Lower lobe of right lung (tissue), 2 donors: ENCODE measurements around the gene UBE3C. TPM values are rescaled to one million over a fixed set of nuclear protein-coding genes. Genes with fewer than 3 reads are reported as not detected.
"Not testable (repeated sequence)": the region's sequence is repeated elsewhere in the genome, so short reads cannot be mapped to it uniquely, and the experiment has no call there.

Source experiments
- ATAC-seq, 2 donors: fragments of 200-7000 bp; cut with Tn5 transposase; one replicate each; pipeline ENCODE4 v1.9.1; 2020 to 2022; ENCODE audit warnings: mild to moderate bottlenecking in 2 of 2, moderate library complexity in 2 of 2
- DNase-seq: peaks from one replicate; pipeline ENCODE4 v3.0.0-alpha.2; 2020
- H3K27ac ChIP-seq: fragments of 200-600 bp; one replicate; pipeline ENCODE4 v1.8.0; 2022
- H3K27me3 ChIP-seq: fragments of 200-600 bp; one replicate; pipeline ENCODE4 v1.8.0; 2022; ENCODE audit warnings: low read depth
- H3K36me3 ChIP-seq: fragments of 200-600 bp; one replicate; pipeline ENCODE4 v1.8.0; 2022; ENCODE audit warnings: mild to moderate bottlenecking
- H3K4me1 ChIP-seq: fragments of 200-600 bp; one replicate; pipeline ENCODE4 v1.8.0; 2022
- H3K4me3 ChIP-seq: fragments of 200-600 bp; one replicate; pipeline ENCODE4 v1.8.0; 2022; ENCODE audit warnings: mild to moderate bottlenecking
- H3K9me3 ChIP-seq: fragments of 200-600 bp; one replicate; pipeline ENCODE4 v1.8.0; 2022
- CTCF ChIP-seq: fragments of 200-600 bp; IDR thresholded peaks from one replicate; pipeline ENCODE4 v1.8.0; 2022; ENCODE audit warnings: antibody characterized with exemption, mild to moderate bottlenecking
- intact Hi-C: fragments of 100-400 bp; cut with DNase I; formaldehyde crosslinking; loops from one replicate; pipeline ENCODE4 v1.11.0; 2022
- total RNA-seq: library from RNA; stranded (reverse); fragmentation: NEBNext Ultra II Directional; extraction: Animal tissue kit (Norgen Biotek cat#: 25700); gene quantifications from one replicate; pipeline ENCODE4 v1.2.1, GENCODE V29; 2021
- donor health status: DM: no; HTN: yes; CAD: no; lungs with severe emphysema.

UBE3C gene
- total RNA-seq, 1 donor from 2014 or later = 55.7 TPM

- Histone ChIP-seq H3K36me3 (no peaks in the 10 kb centered on the region), H3K27ac (no peak overlapping the region), H3K9me3 (no peaks in the 10 kb centered on the region), H3K4me1 (no peaks in the 10 kb centered on the region), H3K27me3 (no peaks in the 10 kb centered on the region), H3K4me3 (no peak overlapping the region)
- ATAC-seq = no peak
- no peak for TF ChIP-seq CTCF
- no peak for DNase-seq
- intact Hi-C loops = no loop called here
Measured at GRCh38 chr7:157097569-157097968, 41.2 kb upstream of the UBE3C start.

DNA sequence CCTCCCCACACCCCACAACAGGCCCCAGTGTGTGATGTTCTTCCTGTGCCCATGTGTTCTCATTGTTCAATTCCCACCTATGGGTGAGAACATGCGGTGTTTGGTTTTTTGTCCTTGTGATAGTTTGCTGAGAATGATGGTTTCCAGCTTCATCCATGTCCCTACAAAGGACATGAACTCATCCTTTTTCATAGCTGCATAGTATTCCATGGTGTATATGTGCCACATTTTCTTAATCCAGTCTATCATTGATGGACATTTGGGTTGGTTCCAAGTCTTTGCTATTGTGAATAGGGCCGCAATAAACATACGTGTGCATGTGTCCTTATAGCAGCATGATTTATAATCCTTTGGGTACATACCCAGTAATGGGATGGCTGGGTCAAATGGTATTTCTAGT lies 38.7 kb upstream of the UBE3C start:
- intact Hi-C loops, H3K4me1 ChIP-seq, ATAC-seq, H3K36me3 ChIP-seq, H3K4me3 ChIP-seq, DNase-seq, H3K27me3 ChIP-seq, H3K9me3 ChIP-seq, H3K27ac ChIP-seq: not testable (repeated sequence)

GRCh38 chr7:157103641-157104040 lies 35.1 kb upstream of the UBE3C start:
- H3K27me3 ChIP-seq, H3K27ac ChIP-seq, H3K9me3 ChIP-seq, H3K4me3 ChIP-seq, ATAC-seq, H3K36me3 ChIP-seq, H3K4me1 ChIP-seq, intact Hi-C loops, DNase-seq: not testable (repeated sequence)

GRCh38 chr7:157111311-157111710 lies 27.4 kb upstream of the UBE3C start:
- H3K27ac ChIP-seq = no peak overlapping the region
- no peaks in the 10 kb centered on the region for H3K4me1 ChIP-seq
- H3K9me3 ChIP-seq = no peaks in the 10 kb centered on the region
- no peak overlapping the region for H3K4me3 ChIP-seq
- no peak for TF ChIP-seq CTCF
- ATAC-seq = no peak
- no peak for DNase-seq
- no peaks in the 10 kb centered on the region for H3K36me3 ChIP-seq
- H3K27me3 ChIP-seq = peaks cover 10% of the 10 kb centered on the region
- intact Hi-C loops = no loop called here

DNA sequence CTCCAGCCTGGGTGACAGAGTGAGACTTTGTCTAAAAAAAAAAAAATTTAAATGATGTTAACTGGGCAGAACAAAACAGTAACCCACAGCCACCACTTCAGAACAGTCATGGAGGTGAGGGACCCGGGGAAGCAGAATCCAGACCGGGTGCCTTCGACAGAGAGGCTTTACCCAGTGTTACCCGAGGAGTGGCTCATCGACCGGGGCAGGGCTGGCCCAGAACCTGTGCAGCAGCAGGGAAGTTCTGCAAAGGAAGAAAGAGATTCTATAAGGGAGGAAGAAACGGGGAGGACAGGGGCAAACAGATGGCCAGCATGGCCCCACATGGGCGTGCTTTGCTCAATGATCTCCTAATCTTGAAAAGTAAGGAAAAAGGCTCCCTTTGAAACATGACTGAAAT lies 26.0 kb upstream of the UBE3C start:
- TF ChIP-seq CTCF = no peak
- intact Hi-C loops = no loop called here
- ATAC-seq = no peak

GRCh38 chr7:157113607-157114006 lies 25.1 kb upstream of the UBE3C start:
- Histone ChIP-seq H3K36me3 (no peaks in the 10 kb centered on the region), H3K27ac (no peak overlapping the region), H3K9me3 (no peaks in the 10 kb centered on the region), H3K4me3 (no peak overlapping the region), H3K4me1 (no peaks in the 10 kb centered on the region), H3K27me3 (peaks cover 2% of the 10 kb centered on the region)
- ATAC-seq (no peak), DNase-seq (no peak)
- no peak for TF ChIP-seq CTCF
- intact Hi-C loops = no loop called here

More for the DNA sequence above, 26.0 kb upstream of the UBE3C start:
- DNase-seq = no peak
- H3K9me3 ChIP-seq = no peaks in the 10 kb centered on the region
- H3K4me3 ChIP-seq = no peak overlapping the region
- peaks cover 10% of the 10 kb centered on the region for H3K27me3 ChIP-seq
- H3K4me1 ChIP-seq = no peaks in the 10 kb centered on the region
- H3K36me3 ChIP-seq = no peaks in the 10 kb centered on the region
- H3K27ac ChIP-seq = no peak overlapping the region

- no peaks in the 10 kb centered on the region for H3K9me3 ChIP-seq
- H3K4me3 ChIP-seq = no peak overlapping the region
- no peaks in the 10 kb centered on the region for H3K4me1 ChIP-seq
- no peak overlapping the region for H3K27ac ChIP-seq
- H3K27me3 ChIP-seq = no peaks in the 10 kb centered on the region
- TF ChIP-seq CTCF = no peak
- intact Hi-C loops = no loop called here
- DNase-seq = no peak
- ATAC-seq = no peak
- H3K36me3 ChIP-seq = no peaks in the 10 kb centered on the region
Measured at GRCh38 chr7:157116762-157117161, 22.0 kb upstream of the UBE3C start.
